Embryonic facial prominence (tissue), 1 donor: ENCODE measurements around the gene VCAN.

Source experiments
- DNase-seq: peaks from one replicate; pipeline ENCODE4 v3.0.0-alpha.2; 2016; ENCODE audit errors: extremely low spot score

The VCAN gene

GRCh38 chr5:83531661-83532060 is 60.1 kb downstream of the VCAN start:
- no peak for DNase-seq

- DNase-seq, result no peak
Measured at GRCh38 chr5:83538786-83539462, 67.4 kb downstream of the VCAN start.

GRCh38 chr5:83539463-83539790 is 67.9 kb downstream of the VCAN start:
- DNase-seq, result no peak

- DNase-seq, result no peak
Measured at GRCh38 chr5:83540105-83540504, 68.6 kb downstream of the VCAN start.

- no peak for DNase-seq
Measured at GRCh38 chr5:83540783-83541182, 69.2 kb downstream of the VCAN start.

GRCh38 chr5:83542839-83543238 is 71.3 kb downstream of the VCAN start:
- no peak for DNase-seq

GRCh38 chr5:83543898-83544297 is 72.4 kb downstream of the VCAN start:
- no peak for DNase-seq

- no peak for DNase-seq
Measured at GRCh38 chr5:83547161-83547560, 75.6 kb downstream of the VCAN start.

GRCh38 chr5:83547889-83548288 is 76.3 kb downstream of the VCAN start:
- no peak for DNase-seq

- DNase-seq, result no peak
Measured at GRCh38 chr5:83548581-83548980, 77.0 kb downstream of the VCAN start.

GRCh38 chr5:83549076-83549475 is 77.5 kb downstream of the VCAN start:
- no peak for DNase-seq

- no peak for DNase-seq
Measured at GRCh38 chr5:83549674-83550073, 78.1 kb downstream of the VCAN start.

GRCh38 chr5:83551821-83552220 is 80.3 kb downstream of the VCAN start:
- no peak for DNase-seq

GRCh38 chr5:83552275-83552674 is 80.7 kb downstream of the VCAN start:
- no peak for DNase-seq

- no peak for DNase-seq
Measured at GRCh38 chr5:83553000-83553486, 81.5 kb downstream of the VCAN start.

GRCh38 chr5:83554133-83554532 is 82.6 kb downstream of the VCAN start:
- no peak for DNase-seq

GRCh38 chr5:83554686-83555085 is 83.1 kb downstream of the VCAN start:
- no peak for DNase-seq

GRCh38 chr5:83555263-83555662 is 83.7 kb downstream of the VCAN start:
- DNase-seq, result no peak

- DNase-seq, result no peak
Measured at GRCh38 chr5:83556190-83556589, 84.6 kb downstream of the VCAN start.

- DNase-seq, result no peak
Measured at GRCh38 chr5:83559118-83559785, 87.7 kb downstream of the VCAN start.

GRCh38 chr5:83562071-83562606 is 90.6 kb downstream of the VCAN start:
- DNase-seq, result no peak

GRCh38 chr5:83562791-83563557 is 91.4 kb downstream of the VCAN start:
- no peak for DNase-seq

GRCh38 chr5:83563631-83564030 is 92.1 kb downstream of the VCAN start:
- DNase-seq, result no peak
